Colonic mucosa (tissue), 4 donors: ENCODE results near the gene SLCO3A1. TPM values are rescaled to one million over a fixed set of nuclear protein-coding genes. Genes with fewer than 3 reads are reported as not detected.

Source experiments
- DNase-seq: peaks from one replicate; pipeline ENCODE4 v3.0.0-alpha.2; 2020
- H3K27ac ChIP-seq: fragments of 200-600 bp; one replicate; pipeline ENCODE4 v1.8.0; 2021
- H3K27me3 ChIP-seq: fragments of 200-600 bp; one replicate; pipeline ENCODE4 v1.8.0; 2021
- H3K36me3 ChIP-seq: fragments of 200-600 bp; one replicate; pipeline ENCODE4 v1.8.0; 2021
- H3K4me1 ChIP-seq: fragments of 200-600 bp; one replicate; pipeline ENCODE4 v1.8.0; 2021; ENCODE audit warnings: mild to moderate bottlenecking
- H3K4me3 ChIP-seq: fragments of 200-600 bp; one replicate; pipeline ENCODE4 v1.8.0; 2021
- H3K9ac ChIP-seq, 2 donors: one replicate each; pipeline ENCODE4 v1.7.0; 2013; ENCODE audit warnings: control low read depth in 2 of 2, low read depth in 2 of 2, low read length in 2 of 2
- H3K9me3 ChIP-seq: fragments of 200-600 bp; one replicate; pipeline ENCODE4 v1.8.0; 2021
- CTCF ChIP-seq: fragments of 200-600 bp; IDR thresholded peaks from one replicate; pipeline ENCODE4 v1.8.0; 2022; ENCODE audit warnings: antibody characterized with exemption, mild to moderate bottlenecking
- intact Hi-C: fragments of 100-400 bp; cut with DNase I; formaldehyde crosslinking; loops from one replicate; pipeline ENCODE4 v1.14.1; 2022
- total RNA-seq, 2 donors: library from RNA; stranded (reverse); fragmentation: NEBNext Ultra II Directional in 1 of 2; extraction: Animal tissue kit (Norgen Biotek cat#: 25700) in 1 of 2; gene quantifications; one replicate each; pipeline ENCODE4 v1.2.1, GENCODE V29; 2021
- donor health status: healthy.
- donor health status: DM: no; HTN: no; CAD: no.
- donor health status: DM: no; HTN: no; CAD: no.

The SLCO3A1 gene
- total RNA-seq, 2 donors from 2014 or later = 11.4 to 24.6 TPM

GRCh38 chr15:91950631-91951329 lies 97.3 kb downstream of the SLCO3A1 start:
- intact Hi-C loops = no loop called here
- Histone ChIP-seq H3K4me1 (peaks cover 11% of the 10 kb centered on the region), H3K9ac (no peak overlapping the region), H3K4me3 (no peak overlapping the region), H3K9me3 (no peaks in the 10 kb centered on the region), H3K27ac (no peak overlapping the region), H3K36me3 (no peaks in the 10 kb centered on the region), H3K27me3 (no peaks in the 10 kb centered on the region)
- no peak for TF ChIP-seq CTCF
- no peak for DNase-seq

DNA sequence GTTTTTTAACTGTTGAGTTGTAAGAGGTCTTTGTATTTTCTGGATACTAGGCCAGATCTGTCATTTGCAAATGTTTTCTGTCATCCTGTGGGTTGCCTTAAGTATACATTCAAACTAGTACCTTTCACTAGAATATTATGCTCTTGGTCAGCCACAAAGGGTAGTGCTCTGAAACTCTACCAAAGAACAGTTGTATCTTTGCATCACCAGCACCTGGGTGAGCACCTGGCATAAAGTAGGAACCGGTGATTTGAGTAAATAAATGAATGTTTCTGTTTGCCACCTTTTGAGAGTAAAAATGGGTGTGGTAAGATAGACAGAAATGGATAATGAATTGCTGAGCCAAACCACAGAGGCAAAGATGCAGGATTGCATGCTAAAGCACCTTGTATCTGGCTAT lies 98.7 kb downstream of the SLCO3A1 start:
- H3K9ac ChIP-seq = no peak overlapping the region
- no peak for TF ChIP-seq CTCF
- H3K4me3 ChIP-seq = no peak overlapping the region
- no peaks in the 10 kb centered on the region for H3K36me3 ChIP-seq
- no peaks in the 10 kb centered on the region for H3K27me3 ChIP-seq
- peaks cover 11% of the 10 kb centered on the region for H3K4me1 ChIP-seq
- no peak for DNase-seq
- no peak overlapping the region for H3K27ac ChIP-seq
- intact Hi-C loops = no loop called here
- no peaks in the 10 kb centered on the region for H3K9me3 ChIP-seq

GRCh38 chr15:91953432-91953831 lies 99.9 kb downstream of the SLCO3A1 start:
- peak; percentile 66 for DNase-seq
- no peak for TF ChIP-seq CTCF
- intact Hi-C loops = no loop called here
- Histone ChIP-seq H3K4me1 (peaks cover 2% of the 10 kb centered on the region), H3K9ac (no peak overlapping the region), H3K9me3 (no peaks in the 10 kb centered on the region), H3K27ac (no peak overlapping the region), H3K27me3 (no peaks in the 10 kb centered on the region), H3K4me3 (no peak overlapping the region), H3K36me3 (no peaks in the 10 kb centered on the region)

- DNase-seq = peak; percentile 74
- no peak overlapping the region for H3K27ac ChIP-seq
- H3K4me1 ChIP-seq = no peaks in the 10 kb centered on the region
- no peaks in the 10 kb centered on the region for H3K9me3 ChIP-seq
- no peak overlapping the region for H3K9ac ChIP-seq
- H3K27me3 ChIP-seq = no peaks in the 10 kb centered on the region
- H3K4me3 ChIP-seq = no peak overlapping the region
- H3K36me3 ChIP-seq = no peaks in the 10 kb centered on the region
- peak; percentile 32 for TF ChIP-seq CTCF
- intact Hi-C loops = no loop called here
Measured at GRCh38 chr15:91954292-91954691, 100.8 kb downstream of the SLCO3A1 start.

GRCh38 chr15:91956026-91956723 lies 102.7 kb downstream of the SLCO3A1 start:
- no peak overlapping the region for H3K4me3 ChIP-seq
- no peak for TF ChIP-seq CTCF
- peak; percentile 32 for DNase-seq
- intact Hi-C loops = no loop called here
- H3K9me3 ChIP-seq = no peaks in the 10 kb centered on the region
- no peaks in the 10 kb centered on the region for H3K27me3 ChIP-seq
- H3K27ac ChIP-seq = no peak overlapping the region
- H3K36me3 ChIP-seq = no peaks in the 10 kb centered on the region
- no peak overlapping the region for H3K9ac ChIP-seq
- no peaks in the 10 kb centered on the region for H3K4me1 ChIP-seq
